ENCODE data around the gene CCDC68. TPM values are rescaled to one million over a fixed set of nuclear protein-coding genes. Genes with fewer than 3 reads are reported as not detected.

Gene CCDC68
- total and polyA plus RNA-seq, 2 donors (not counting 3 experiments of a cell fraction or from before 2014, with no cell fraction given): 0.72 to 1.0 TPM

Other genes with a start within 250 kb of the CCDC68 start
- gene RAB27B, start 131.0 kb downstream of the CCDC68 start, total RNA-seq: 0.09 TPM in 1 of 2 replicates, not detected in the other
- not detected in 2 replicates for gene RAB27B, start 131.0 kb downstream of the CCDC68 start, polyA plus RNA-seq